OCI-LY7 (cell line): ENCODE data around the gene XKR3.

Source experiments
- EZH2phosphoT487 ChIP-seq: fragments of 200-600 bp; sonication (generic); IDR thresholded peaks from 2 replicates; pipeline ENCODE4 v1.6.1; 2018; ENCODE audit warnings: low read depth, borderline replicate concordance, mild to moderate bottlenecking, mixed run types, antibody characterized with exemption, low read length, moderate library complexity, mixed read lengths
- TF ChIP-seq, protein P1 (sequence below): fragments of 200-600 bp; sonication (generic); conservative IDR thresholded peaks from 2 replicates; pipeline ENCODE4 v1.5.1; 2014; ENCODE audit warnings: mild to moderate bottlenecking, antibody characterized with exemption, low read length, moderate library complexity, mixed read lengths

DNA sequence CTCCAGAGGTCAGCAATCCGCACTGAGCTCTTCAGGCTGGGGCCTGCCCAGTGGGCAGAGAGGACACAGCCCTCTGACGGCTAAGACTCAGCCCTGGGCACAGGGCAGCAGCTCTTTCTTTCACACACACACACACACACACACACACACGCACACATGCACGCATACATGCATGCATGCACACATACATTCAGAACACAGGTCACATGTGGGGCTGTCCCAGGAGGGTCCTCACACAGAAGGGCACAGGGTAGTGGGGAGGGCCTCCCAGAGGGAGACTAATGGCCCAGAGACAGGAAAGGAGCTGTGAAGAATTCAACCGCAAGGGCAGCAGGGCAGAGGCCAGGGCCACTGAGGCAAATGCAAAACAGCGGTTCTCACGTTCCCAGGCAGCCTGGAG lies 20.3 kb upstream of the XKR3 start:
- TF ChIP-seq, protein P1, sequence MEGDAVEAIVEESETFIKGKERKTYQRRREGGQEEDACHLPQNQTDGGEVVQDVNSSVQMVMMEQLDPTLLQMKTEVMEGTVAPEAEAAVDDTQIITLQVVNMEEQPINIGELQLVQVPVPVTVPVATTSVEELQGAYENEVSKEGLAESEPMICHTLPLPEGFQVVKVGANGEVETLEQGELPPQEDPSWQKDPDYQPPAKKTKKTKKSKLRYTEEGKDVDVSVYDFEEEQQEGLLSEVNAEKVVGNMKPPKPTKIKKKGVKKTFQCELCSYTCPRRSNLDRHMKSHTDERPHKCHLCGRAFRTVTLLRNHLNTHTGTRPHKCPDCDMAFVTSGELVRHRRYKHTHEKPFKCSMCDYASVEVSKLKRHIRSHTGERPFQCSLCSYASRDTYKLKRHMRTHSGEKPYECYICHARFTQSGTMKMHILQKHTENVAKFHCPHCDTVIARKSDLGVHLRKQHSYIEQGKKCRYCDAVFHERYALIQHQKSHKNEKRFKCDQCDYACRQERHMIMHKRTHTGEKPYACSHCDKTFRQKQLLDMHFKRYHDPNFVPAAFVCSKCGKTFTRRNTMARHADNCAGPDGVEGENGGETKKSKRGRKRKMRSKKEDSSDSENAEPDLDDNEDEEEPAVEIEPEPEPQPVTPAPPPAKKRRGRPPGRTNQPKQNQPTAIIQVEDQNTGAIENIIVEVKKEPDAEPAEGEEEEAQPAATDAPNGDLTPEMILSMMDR = no peak
- no peak for TF ChIP-seq EZH2phosphoT487
